Activated CD8-positive, alpha-beta T cell treated with anti-CD3 and anti-CD28 coated beads for 36 hours (primary cell): ENCODE measurements around the gene CACNA2D3. TPM values are rescaled to one million over a fixed set of nuclear protein-coding genes. Genes with fewer than 3 reads are reported as not detected.

Source experiments
- ATAC-seq: fragments of 200-7000 bp; cut with Tn5 transposase; one replicate; pipeline ENCODE4 v1.10.0; 2021; ENCODE audit warnings: mild to moderate bottlenecking, moderate library complexity
- CTCF ChIA-PET: fragments of 350-600 bp; sonication (Branson Sonifier 250); formaldehyde crosslinking; loops from one replicate; lab custom pipeline; 2021; ENCODE audit warnings: antibody characterized with exemption; lab: Charles Lee
- POLR2A ChIA-PET: fragments of 350-600 bp; sonication (Branson Sonifier 250); formaldehyde crosslinking; loops from one replicate; lab custom pipeline; 2021; ENCODE audit warnings: antibody characterized with exemption; lab: Charles Lee
- DNase-seq: peaks from one replicate; pipeline ENCODE4 v3.0.0-alpha.2; 2020
- H3K27ac Mint-ChIP-seq: one replicate; pipeline ENCODE4 v1.8.0; 2021; ENCODE audit warnings: mild to moderate bottlenecking, mixed read lengths
- H3K27me3 Mint-ChIP-seq: one replicate; pipeline ENCODE4 v1.8.0; 2021; ENCODE audit warnings: mixed read lengths
- H3K36me3 Mint-ChIP-seq: one replicate; pipeline ENCODE4 v1.8.0; 2021; ENCODE audit warnings: low read depth, mixed read lengths
- H3K4me1 Mint-ChIP-seq: one replicate; pipeline ENCODE4 v1.8.0; 2021; ENCODE audit warnings: low read depth, mixed read lengths
- H3K4me3 Mint-ChIP-seq: one replicate; pipeline ENCODE4 v1.8.0; 2021; ENCODE audit warnings: mild to moderate bottlenecking, moderate library complexity, mixed read lengths
- H3K9me3 Mint-ChIP-seq: one replicate; pipeline ENCODE4 v1.8.0; 2021; ENCODE audit warnings: mixed read lengths
- CTCF ChIP-seq: fragments of 200-600 bp; IDR thresholded peaks from one replicate; pipeline ENCODE4 v1.8.0; 2022; ENCODE audit warnings: antibody characterized with exemption, mild to moderate bottlenecking
- intact Hi-C: fragments of 100-400 bp; cut with micrococcal nuclease; formaldehyde crosslinking; loops from one replicate; pipeline ENCODE4 v1.10.0; 2022
- total RNA-seq, 2 experiments: library from RNA; stranded (reverse); gene quantifications; one replicate each; pipeline ENCODE4 v1.2.3, GENCODE V29; 2021

CACNA2D3 gene
- total RNA-seq, result not detected

DNA sequence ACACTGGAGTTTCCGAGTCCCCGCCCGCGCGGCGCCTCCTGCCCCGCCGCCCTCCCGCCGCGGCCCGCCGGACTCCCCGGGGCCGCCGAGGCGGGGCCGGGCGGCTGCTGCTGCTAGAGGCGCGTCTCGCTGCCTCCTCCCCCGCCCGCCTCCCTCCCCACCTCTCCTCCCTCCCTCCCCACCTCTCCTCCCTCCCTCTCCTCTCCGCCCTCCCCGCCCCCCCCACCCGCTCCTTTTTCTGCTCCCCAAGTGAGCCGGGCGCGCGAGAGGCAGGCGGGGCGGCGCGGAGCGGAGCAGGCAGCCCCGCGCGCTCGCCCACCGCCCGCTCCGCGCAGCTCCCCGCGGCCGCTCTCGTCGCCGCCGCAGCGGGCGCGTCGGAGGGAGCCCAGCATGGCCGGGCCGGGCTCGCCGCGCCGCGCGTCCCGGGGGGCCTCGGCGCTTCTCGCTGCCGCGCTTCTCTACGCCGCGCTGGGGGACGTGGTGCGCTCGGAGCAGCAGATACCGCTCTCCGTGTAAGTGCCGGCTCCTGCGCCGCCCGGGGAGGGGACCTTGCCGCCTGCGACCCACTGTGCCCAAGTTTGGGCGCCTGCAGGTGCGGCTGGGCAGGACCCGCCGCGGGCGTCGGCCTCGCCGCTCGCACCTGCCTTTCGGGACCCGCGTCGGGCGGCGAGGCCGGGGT, at the start of gene CACNA2D3:
CACNA2D3 (plus strand) TSS at position 229 of the 679 bp plus-strand sequence.
- H3K27ac Mint-ChIP-seq, result no peak within 1 kb of the TSS
- H3K36me3 Mint-ChIP-seq, result no peaks in the 10 kb centered on the region
- intact Hi-C loops, result no loop called here
- H3K9me3 Mint-ChIP-seq, result no peaks in the 10 kb centered on the region
- CTCF ChIA-PET, result no interaction called here
- DNase-seq (no peak), ATAC-seq (no peak)
- peaks cover 40% of the 10 kb centered on the region for H3K27me3 Mint-ChIP-seq
- H3K4me3 Mint-ChIP-seq, result no peak within 1 kb of the TSS
- peaks cover 3% of the 10 kb centered on the region for H3K4me1 Mint-ChIP-seq
- TF ChIP-seq CTCF, result no peak
- POLR2A ChIA-PET, result no interaction called here

DNA sequence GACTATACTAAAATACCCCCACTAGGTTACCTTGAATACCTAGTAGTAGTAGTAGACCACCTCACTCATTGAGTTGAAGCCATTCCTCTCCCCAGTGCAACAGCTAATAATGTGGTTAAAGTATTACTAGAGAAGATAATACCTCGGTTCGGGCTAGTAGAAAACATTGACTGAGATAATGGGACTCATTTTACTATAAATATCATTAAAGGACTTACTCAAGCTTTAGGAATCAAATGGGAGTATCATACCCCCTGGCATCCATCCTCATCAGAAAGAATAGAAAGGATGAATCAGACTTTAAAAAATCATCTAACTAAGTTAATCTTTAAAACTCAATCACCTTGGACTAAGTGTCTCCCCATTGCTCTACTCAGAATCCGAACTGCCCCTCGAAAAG, 49.0 kb upstream of the CACNA2D3 start:
- H3K9me3 Mint-ChIP-seq, result peaks cover 16% of the 10 kb centered on the region
- no peak for TF ChIP-seq CTCF
- no peak for DNase-seq
- no peaks in the 10 kb centered on the region for H3K36me3 Mint-ChIP-seq
- no peak overlapping the region for H3K27ac Mint-ChIP-seq
- H3K27me3 Mint-ChIP-seq, result peaks cover 1% of the 10 kb centered on the region
- ATAC-seq, result no peak
- ChIA-PET CTCF (no interaction called here), POLR2A (no interaction called here)
- no peaks in the 10 kb centered on the region for H3K4me1 Mint-ChIP-seq
- intact Hi-C loops, result no loop called here
- no peak overlapping the region for H3K4me3 Mint-ChIP-seq

GRCh38 chr3:54079314-54079713, 43.0 kb upstream of the CACNA2D3 start:
- ATAC-seq (no peak), DNase-seq (no peak)
- Mint-ChIP-seq H3K9me3 (no peaks in the 10 kb centered on the region), H3K36me3 (no peaks in the 10 kb centered on the region), H3K27ac (no peak overlapping the region), H3K27me3 (no peaks in the 10 kb centered on the region), H3K4me1 (no peaks in the 10 kb centered on the region), H3K4me3 (no peak overlapping the region)
- ChIA-PET POLR2A (no interaction called here), CTCF (no interaction called here)
- TF ChIP-seq CTCF, result no peak
- intact Hi-C loops, result no loop called here

DNA sequence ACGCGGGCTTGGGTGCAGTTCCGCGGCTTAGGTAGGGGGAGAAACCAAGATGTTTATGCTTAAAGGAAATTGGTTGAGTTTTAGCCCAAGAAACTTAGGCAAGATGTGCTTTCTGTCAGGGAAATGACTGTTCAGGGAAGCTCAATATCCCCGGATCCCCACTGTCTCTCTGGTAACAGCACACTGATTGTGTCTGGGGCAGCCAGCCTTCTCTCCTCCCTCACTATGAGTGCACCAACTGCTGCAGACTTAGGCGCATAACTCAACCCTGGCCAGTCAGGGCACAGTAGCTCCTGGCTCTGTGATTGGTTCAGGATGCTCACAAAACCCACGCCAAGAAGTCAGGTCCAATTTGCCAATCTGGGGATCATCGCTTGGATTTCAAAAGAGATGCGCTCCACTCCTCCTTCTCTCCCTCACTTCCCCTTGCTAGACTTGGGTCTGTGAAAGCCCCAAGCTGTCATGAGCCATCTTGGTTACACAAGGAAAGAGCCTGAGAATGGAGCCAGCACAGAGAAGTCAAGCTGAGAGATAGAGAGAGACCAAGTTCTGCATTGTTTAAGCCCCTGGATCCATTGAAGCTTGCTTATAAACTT, 42.5 kb upstream of the CACNA2D3 start:
- DNase-seq (no peak), ATAC-seq (no peak)
- Mint-ChIP-seq H3K4me3 (no peak overlapping the region), H3K9me3 (no peaks in the 10 kb centered on the region), H3K27ac (no peak overlapping the region), H3K27me3 (no peaks in the 10 kb centered on the region), H3K36me3 (no peaks in the 10 kb centered on the region), H3K4me1 (no peaks in the 10 kb centered on the region)
- ChIA-PET CTCF (no interaction called here), POLR2A (no interaction called here)
- TF ChIP-seq CTCF, result no peak
- intact Hi-C loops, result no loop called here

DNA sequence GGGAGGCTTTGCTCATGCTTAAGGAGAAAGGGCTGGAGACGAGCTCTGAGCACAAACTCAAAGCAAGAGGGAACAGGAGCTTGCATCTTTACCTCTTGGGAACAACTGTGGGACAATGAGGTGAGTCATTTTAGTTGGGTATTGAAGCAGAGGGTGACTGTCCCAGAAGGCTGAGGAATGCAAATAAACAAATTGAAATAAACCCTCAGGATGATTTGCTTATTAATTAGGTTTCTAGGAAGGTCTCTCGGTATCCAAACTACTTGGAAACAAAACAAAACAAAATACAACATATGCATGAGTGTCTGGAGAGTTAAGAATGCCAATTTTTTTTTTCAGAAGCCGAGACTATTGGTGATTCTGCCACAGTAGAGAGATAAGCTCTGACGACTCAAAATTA, 38.4 kb upstream of the CACNA2D3 start:
- ATAC-seq (no peak), DNase-seq (no peak)
- no peaks in the 10 kb centered on the region for H3K9me3 Mint-ChIP-seq
- H3K4me3 Mint-ChIP-seq, result no peak overlapping the region
- peaks cover 1% of the 10 kb centered on the region for H3K4me1 Mint-ChIP-seq
- intact Hi-C loops, result no loop called here
- H3K36me3 Mint-ChIP-seq, result no peaks in the 10 kb centered on the region
- H3K27ac Mint-ChIP-seq, result no peak overlapping the region
- H3K27me3 Mint-ChIP-seq, result peaks cover 20% of the 10 kb centered on the region
- no peak for TF ChIP-seq CTCF
- POLR2A ChIA-PET, result interaction anchor here (0.7 kb wide), 1 partner anchor 85 kb away, joined by 3 read pairs; no protein-coding TSS in a partner anchor
- CTCF ChIA-PET, result no interaction called here
